HEK293 (cell line): ENCODE data around the gene CYB5D1.

ENCODE experiments used
- CTCF ChIA-PET: fragments of 350-600 bp; formaldehyde crosslinking; extraction: SDS; loops from one replicate; lab custom pipeline; 2021; ENCODE audit warnings: antibody characterized with exemption; lab: Yijun Ruan, JAX
- POLR2A ChIA-PET: fragments of 300-600 bp; formaldehyde crosslinking; extraction: SDS; loops from one replicate; lab custom pipeline; 2020; ENCODE audit warnings: antibody characterized with exemption, inconsistent platforms; lab: Yijun Ruan, JAX
- H3K27ac ChIP-seq: fragments of 200-500 bp; sonication (Bioruptor generic); 2 replicates; pipeline ENCODE4 v1.5.1; 2014; ENCODE audit warnings: low read depth, low read length, control low read depth, inconsistent platforms; ENCODE audit errors: extremely low read depth
- H3K36me3 ChIP-seq, 2 experiments: fragments of 200-500 bp in 1 of 2; sonication (Bioruptor generic) in 1 of 2; 1 replicate in 1 of 2; 2 replicates in 1 of 2; pipeline ENCODE4 v1.5.1; 2014 to 2017; ENCODE audit warnings: inconsistent platforms in 2 of 2, low read length in 2 of 2; ENCODE audit not compliant: control insufficient read depth in 2 of 2, insufficient read depth in 1 of 2
- H3K4me1 ChIP-seq: fragments of 200-500 bp; sonication (Bioruptor generic); 2 replicates; pipeline ENCODE4 v1.5.1; 2014; ENCODE audit warnings: mild to moderate bottlenecking, low read length, inconsistent platforms; ENCODE audit not compliant: control insufficient read depth, insufficient read depth
- H3K4me3 ChIP-seq: 2 replicates; pipeline ENCODE4 v1.5.1; 2011; ENCODE audit warnings: low read depth, mild to moderate bottlenecking, control low read depth, low read length, moderate library complexity
- H3K9me3 ChIP-seq: fragments of 200-500 bp; sonication (Bioruptor generic); 2 replicates; pipeline ENCODE4 v1.5.1; 2014; ENCODE audit warnings: low read depth, low read length, inconsistent platforms; ENCODE audit not compliant: control insufficient read depth, insufficient read depth
- EGR2 ChIP-seq: fragments of 450-650 bp; formaldehyde crosslinking; IDR thresholded peaks from 2 replicates; pipeline ENCODE4 v1.5.1; 2016; ENCODE audit warnings: low read depth, missing biosample characterization, missing genetic modification characterization
- GLIS1 ChIP-seq: fragments of 450-650 bp; formaldehyde crosslinking; IDR thresholded peaks from 2 replicates; pipeline ENCODE4 v1.5.1; 2016; ENCODE audit warnings: missing biosample characterization, missing genetic modification characterization
- KLF16 ChIP-seq: fragments of 450-650 bp; formaldehyde crosslinking; IDR thresholded peaks from 2 replicates; pipeline ENCODE4 v1.5.1; 2017; ENCODE audit warnings: missing biosample characterization, missing genetic modification characterization
- KLF17 ChIP-seq: fragments of 450-650 bp; formaldehyde crosslinking; IDR thresholded peaks from 2 replicates; pipeline ENCODE4 v1.5.1; 2016; ENCODE audit warnings: missing biosample characterization, missing genetic modification characterization
- KLF9 ChIP-seq: fragments of 450-650 bp; formaldehyde crosslinking; IDR thresholded peaks from 2 replicates; pipeline ENCODE4 v1.5.1; 2016; ENCODE audit warnings: missing biosample characterization, missing genetic modification characterization, low read depth
- PRDM6 ChIP-seq: fragments of 450-650 bp; formaldehyde crosslinking; IDR thresholded peaks from 2 replicates; pipeline ENCODE4 v1.5.1; 2017; ENCODE audit warnings: missing biosample characterization, missing genetic modification characterization
- SP7 ChIP-seq: fragments of 450-650 bp; formaldehyde crosslinking; IDR thresholded peaks from 2 replicates; pipeline ENCODE4 v1.5.1; 2016; ENCODE audit warnings: missing biosample characterization, missing genetic modification characterization
- ZBTB21 ChIP-seq: fragments of 450-650 bp; formaldehyde crosslinking; IDR thresholded peaks from 2 replicates; pipeline ENCODE4 v1.5.1; 2017; ENCODE audit warnings: missing biosample characterization, missing genetic modification characterization
- ZBTB48 ChIP-seq: fragments of 450-650 bp; formaldehyde crosslinking; IDR thresholded peaks from 2 replicates; pipeline ENCODE4 v1.5.1; 2016; ENCODE audit warnings: missing biosample characterization, missing genetic modification characterization
- ZIC2 ChIP-seq: fragments of 450-650 bp; formaldehyde crosslinking; IDR thresholded peaks from 2 replicates; pipeline ENCODE4 v1.5.1; 2016; ENCODE audit warnings: missing biosample characterization, missing genetic modification characterization
- ZNF169 ChIP-seq: fragments of 450-650 bp; formaldehyde crosslinking; IDR thresholded peaks from 2 replicates; pipeline ENCODE4 v1.5.1; 2016; ENCODE audit warnings: missing biosample characterization, missing genetic modification characterization
- ZNF18 ChIP-seq: fragments of 450-650 bp; formaldehyde crosslinking; IDR thresholded peaks from 2 replicates; pipeline ENCODE4 v1.5.1; 2016; ENCODE audit warnings: missing biosample characterization, missing genetic modification characterization
- ZNF19 ChIP-seq: fragments of 450-650 bp; formaldehyde crosslinking; IDR thresholded peaks from 2 replicates; pipeline ENCODE4; 2016; ENCODE audit warnings: missing biosample characterization, missing genetic modification characterization, low read depth
- ZNF239 ChIP-seq: fragments of 450-650 bp; formaldehyde crosslinking; IDR thresholded peaks from 2 replicates; pipeline ENCODE4 v1.5.1; 2016; ENCODE audit warnings: missing biosample characterization, missing genetic modification characterization
- ZNF248 ChIP-seq: fragments of 450-650 bp; formaldehyde crosslinking; IDR thresholded peaks from 2 replicates; pipeline ENCODE4 v1.5.1; 2017; ENCODE audit warnings: missing biosample characterization, missing genetic modification characterization
- ZNF341 ChIP-seq: fragments of 450-650 bp; formaldehyde crosslinking; IDR thresholded peaks from 2 replicates; pipeline ENCODE4; 2016; ENCODE audit warnings: low read depth, missing biosample characterization, missing genetic modification characterization
- ZNF423 ChIP-seq: fragments of 450-650 bp; formaldehyde crosslinking; IDR thresholded peaks from 2 replicates; pipeline ENCODE4 v1.5.1; 2016; ENCODE audit warnings: missing biosample characterization, missing genetic modification characterization
- ZNF473 ChIP-seq: fragments of 450-650 bp; formaldehyde crosslinking; IDR thresholded peaks from 2 replicates; pipeline ENCODE4 v1.5.1; 2017; ENCODE audit warnings: missing biosample characterization, missing genetic modification characterization
- ZNF514 ChIP-seq: fragments of 450-650 bp; formaldehyde crosslinking; IDR thresholded peaks from 2 replicates; pipeline ENCODE4 v1.5.1; 2016; ENCODE audit warnings: missing biosample characterization, missing genetic modification characterization
- ZNF518A ChIP-seq: fragments of 450-650 bp; formaldehyde crosslinking; conservative IDR thresholded peaks from 2 replicates; pipeline ENCODE4 v1.5.1; 2016; ENCODE audit warnings: low read depth, missing biosample characterization, missing genetic modification characterization
- ZNF571 ChIP-seq: fragments of 450-650 bp; formaldehyde crosslinking; IDR thresholded peaks from 2 replicates; pipeline ENCODE4 v1.5.0; 2017; ENCODE audit warnings: missing biosample characterization, missing genetic modification characterization
- ZNF596 ChIP-seq: fragments of 450-650 bp; IDR thresholded peaks from 2 replicates; pipeline ENCODE4 v1.5.0; 2018; ENCODE audit warnings: missing biosample characterization, mild to moderate bottlenecking, missing genetic modification characterization, moderate library complexity
- ZNF670 ChIP-seq: fragments of 450-650 bp; formaldehyde crosslinking; IDR thresholded peaks from 2 replicates; pipeline ENCODE4 v1.5.1; 2016; ENCODE audit warnings: missing biosample characterization, missing genetic modification characterization, low read depth
- ZNF692 ChIP-seq: fragments of 450-650 bp; formaldehyde crosslinking; IDR thresholded peaks from 2 replicates; pipeline ENCODE4 v1.5.1; 2016; ENCODE audit warnings: missing biosample characterization, missing genetic modification characterization
- ZXDB ChIP-seq: fragments of 450-650 bp; formaldehyde crosslinking; IDR thresholded peaks from 2 replicates; pipeline ENCODE4 v1.5.1; 2016; ENCODE audit warnings: missing biosample characterization, missing genetic modification characterization

CYB5D1 gene

GRCh38 chr17:7841396-7841914 lies 16.3 kb upstream of the CYB5D1 start (continued):
- TF ChIP-seq ZNF670 (tag by site-specific recombination) (no peak), ZNF518A (tag by site-specific recombination) (no peak), ZNF596 (tag by site-specific recombination) (no peak)

- H3K4me1 ChIP-seq = peaks cover 31% of the 10 kb centered on the region
- peaks cover 5 to 22% of the 10 kb centered on the region in 2 experiments; a peak in 2 of 3 replicates for H3K36me3 ChIP-seq
- CTCF ChIA-PET = interaction anchor here (0.8 to 2.0 kb wide), 5 partner anchors 9 to 215 kb away, joined by 3 to 7 read pairs (median 4); partner anchors contain the start of gene NAA38
- H3K9me3 ChIP-seq = no peaks in the 10 kb centered on the region
- POLR2A ChIA-PET = interaction anchor here (0.6 to 7.7 kb wide), 15 partner anchors 8 to 221 kb away, joined by 3 to 110 read pairs (median 4); partner anchors contain the start of genes CYB5D1, KDM6B, NAA38 and TMEM88
- H3K27ac ChIP-seq = peak overlapping the region; percentile 96
- peak overlapping the region; percentile 70 for H3K4me3 ChIP-seq
- TF ChIP-seq KLF17 (tag by site-specific recombination) = no peak; the same call in 1 of the 2 replicates
- peak; percentile 6; the same call in 1 of the 2 replicates for TF ChIP-seq ZBTB21 (tag by site-specific recombination)
- peak; percentile 10; the same call in 1 of the 2 replicates for TF ChIP-seq ZBTB48 (tag by site-specific recombination)
- TF ChIP-seq ZNF514 = no peak
- TF ChIP-seq GLIS1 (tag by site-specific recombination) = peak; percentile 11; the same call in 1 of the 2 replicates
- TF ChIP-seq ZNF571 (tag by site-specific recombination) = no peak
- TF ChIP-seq ZXDB = peak; percentile 60
- TF ChIP-seq ZNF341 (tag by site-specific recombination) = peak; percentile 17; the same call in 1 of the 2 replicates
- TF ChIP-seq ZNF248 (tag by site-specific recombination) = no peak
- TF ChIP-seq EGR2 (tag by site-specific recombination) = peak; percentile 26; the same call in 1 of the 2 replicates
- peak; percentile 78 for TF ChIP-seq KLF9 (tag by site-specific recombination)
- 0 out of 2 replicates have a peak, but pooled peaks have one; percentile 37 for TF ChIP-seq ZNF18 (tag by site-specific recombination)
- TF ChIP-seq ZNF692 (tag by site-specific recombination) = 0 out of 2 replicates have a peak, but pooled peaks have one; percentile 9
- peak; percentile 92 for TF ChIP-seq ZIC2 (tag by site-specific recombination)
- TF ChIP-seq ZNF423 (tag by site-specific recombination) = peak; percentile 52; the same call in 1 of the 2 replicates
- peak; percentile 8; the same call in 1 of the 2 replicates for TF ChIP-seq KLF16 (tag by site-specific recombination)
- TF ChIP-seq SP7 (tag by site-specific recombination) = peak; percentile 81; the same call in 1 of the 2 replicates
- TF ChIP-seq ZNF239 = no peak
- no peak for TF ChIP-seq ZNF19 (tag by site-specific recombination)
- TF ChIP-seq PRDM6 (tag by site-specific recombination) = no peak
- TF ChIP-seq ZNF169 (tag by site-specific recombination) = no peak
- TF ChIP-seq ZNF473 (tag by site-specific recombination) = no peak
These were observed 15.9 kb upstream of the CYB5D1 start for GRCh38 chr17:7841915-7842379.
